DND-41 (cell line): ENCODE measurements around the gene GNB3.

Experiments used
- EZH2 ChIP-seq: IDR thresholded peaks from 3 replicates; pipeline ENCODE4 v1.6.1; 2012; ENCODE audit warnings: borderline replicate concordance, low read depth, mild to moderate bottlenecking, moderate library complexity, low read length, inconsistent platforms; ENCODE audit not compliant: severe bottlenecking
- TF ChIP-seq, protein P1 (sequence below): IDR thresholded peaks from 2 replicates; pipeline ENCODE4 v1.5.1; 2012; ENCODE audit warnings: borderline replicate concordance, low read length, moderate library complexity, mild to moderate bottlenecking; ENCODE audit not compliant: poor library complexity, severe bottlenecking; ENCODE audit errors: extremely low read depth

- TF ChIP-seq, protein P1, sequence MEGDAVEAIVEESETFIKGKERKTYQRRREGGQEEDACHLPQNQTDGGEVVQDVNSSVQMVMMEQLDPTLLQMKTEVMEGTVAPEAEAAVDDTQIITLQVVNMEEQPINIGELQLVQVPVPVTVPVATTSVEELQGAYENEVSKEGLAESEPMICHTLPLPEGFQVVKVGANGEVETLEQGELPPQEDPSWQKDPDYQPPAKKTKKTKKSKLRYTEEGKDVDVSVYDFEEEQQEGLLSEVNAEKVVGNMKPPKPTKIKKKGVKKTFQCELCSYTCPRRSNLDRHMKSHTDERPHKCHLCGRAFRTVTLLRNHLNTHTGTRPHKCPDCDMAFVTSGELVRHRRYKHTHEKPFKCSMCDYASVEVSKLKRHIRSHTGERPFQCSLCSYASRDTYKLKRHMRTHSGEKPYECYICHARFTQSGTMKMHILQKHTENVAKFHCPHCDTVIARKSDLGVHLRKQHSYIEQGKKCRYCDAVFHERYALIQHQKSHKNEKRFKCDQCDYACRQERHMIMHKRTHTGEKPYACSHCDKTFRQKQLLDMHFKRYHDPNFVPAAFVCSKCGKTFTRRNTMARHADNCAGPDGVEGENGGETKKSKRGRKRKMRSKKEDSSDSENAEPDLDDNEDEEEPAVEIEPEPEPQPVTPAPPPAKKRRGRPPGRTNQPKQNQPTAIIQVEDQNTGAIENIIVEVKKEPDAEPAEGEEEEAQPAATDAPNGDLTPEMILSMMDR, result no peak
- no peak for TF ChIP-seq EZH2
Observed at GRCh38 chr12:6816598-6816997, 24.1 kb upstream of the GNB3 start.
